Hepatocyte (in vitro differentiated cells): ENCODE data around the gene IL4R. TPM values are rescaled to one million over a fixed set of nuclear protein-coding genes. Genes with fewer than 3 reads are reported as not detected.

ENCODE experiments used
- DNase-seq: peaks from one replicate; pipeline ENCODE4 v3.0.0-alpha.2; 2016; ENCODE audit warnings: low spot score
- H2AFZ ChIP-seq: fragments of 200-600 bp; sonication (generic); 2 replicates; pipeline ENCODE4 v1.6.0; 2016; ENCODE audit warnings: antibody characterized with exemption, mild to moderate bottlenecking
- H3K27ac ChIP-seq: fragments of 200-600 bp; sonication (generic); 2 replicates; pipeline ENCODE4 v1.5.1; 2016; ENCODE audit warnings: mild to moderate bottlenecking
- H3K27me3 ChIP-seq: fragments of 200-600 bp; sonication (generic); 2 replicates; pipeline ENCODE4 v1.6.1; 2016
- H3K36me3 ChIP-seq: fragments of 200-600 bp; sonication (generic); replicated peaks from 2 replicates; pipeline ENCODE4 v1.5.1; 2016; ENCODE audit warnings: low read depth; ENCODE audit not compliant: insufficient read depth
- H3K4me1 ChIP-seq: fragments of 200-600 bp; sonication (generic); 2 replicates; pipeline ENCODE4 v1.5.1; 2016; ENCODE audit warnings: mild to moderate bottlenecking, moderate library complexity; ENCODE audit not compliant: insufficient read depth
- H3K4me2 ChIP-seq: fragments of 200-600 bp; sonication (generic); 2 replicates; pipeline ENCODE4 v1.6.0; 2016
- H3K4me3 ChIP-seq: fragments of 200-600 bp; sonication (generic); 2 replicates; pipeline ENCODE4 v1.5.1; 2016; ENCODE audit warnings: mild to moderate bottlenecking
- H3K79me2 ChIP-seq: fragments of 200-600 bp; sonication (generic); 2 replicates; pipeline ENCODE4 v1.6.0; 2017; ENCODE audit warnings: mild to moderate bottlenecking
- H3K9me2 ChIP-seq: fragments of 200-600 bp; sonication (generic); replicated peaks from 2 replicates; pipeline ENCODE4 v1.6.0; 2017; ENCODE audit warnings: mild to moderate bottlenecking; ENCODE audit not compliant: insufficient read depth
- H3K9me3 ChIP-seq: fragments of 200-600 bp; sonication (generic); 2 replicates; pipeline ENCODE4 v1.5.1; 2016; ENCODE audit warnings: low read depth, mild to moderate bottlenecking
- H4K20me1 ChIP-seq: fragments of 200-600 bp; sonication (generic); 2 replicates; pipeline ENCODE4 v1.6.0; 2016; ENCODE audit warnings: mild to moderate bottlenecking; ENCODE audit not compliant: insufficient read depth, poor library complexity, severe bottlenecking
- CTCF ChIP-seq: fragments of 200-600 bp; sonication (generic); IDR thresholded peaks from 2 replicates; pipeline ENCODE4 v1.5.1; 2016; ENCODE audit warnings: antibody characterized with exemption, mild to moderate bottlenecking; ENCODE audit not compliant: poor library complexity
- EZH2 ChIP-seq: fragments of 200-600 bp; sonication (generic); IDR thresholded peaks from 2 replicates; pipeline ENCODE4 v1.6.1; 2016; ENCODE audit warnings: antibody characterized with exemption, mild to moderate bottlenecking, borderline replicate concordance
- EZH2phosphoT487 ChIP-seq: fragments of 200-600 bp; sonication (generic); IDR thresholded peaks from one replicate; pipeline ENCODE4 v1.6.1; 2018; ENCODE audit warnings: antibody characterized with exemption, mild to moderate bottlenecking, low read depth, moderate library complexity; ENCODE audit not compliant: unreplicated experiment, severe bottlenecking
- WGBS: methylation state at CpG from one replicate; pipeline ENCODE4 v1.1.6; 2016; ENCODE audit warnings: low lambda C conversion rate; ENCODE audit errors: missing lambda C conversion rate; 5-methylcytosine and 5-hydroxymethylcytosine counted together
- polyA plus RNA-seq: library from polyadenylated mRNA; unstranded; fragments of >200 nt; fragmentation: Nextera tagmentation; extraction: Ambion mirVana; gene quantifications from 2 replicates; pipeline ENCODE4 v1.2.1, GENCODE V29; 2016
- total RNA-seq: library from RNA; depleted of rRNA; stranded (reverse); fragments of >200 nt; gene quantifications from 2 replicates; pipeline ENCODE4 v1.2.3, GENCODE V29; 2014

Gene IL4R
- total and polyA plus RNA-seq, 2 experiments from 2014 or later, result 22.3 to 23.6 TPM

GRCh38 chr16:27298132-27298531, 15.6 kb upstream of the IL4R start:
- Histone ChIP-seq H2AFZ (no peak overlapping the region), H4K20me1 (no peaks in the 10 kb centered on the region), H3K27me3 (no peaks in the 10 kb centered on the region), H3K36me3 (no peaks in the 10 kb centered on the region), H3K27ac (no peak overlapping the region), H3K4me2 (no peak overlapping the region), H3K4me1 (no peaks in the 10 kb centered on the region), H3K9me2 (no peaks in the 10 kb centered on the region), H3K9me3 (no peaks in the 10 kb centered on the region), H3K79me2 (no peaks in the 10 kb centered on the region), H3K4me3 (no peak overlapping the region)
- no peak for DNase-seq
- 99% methylated on average over 5 of the region's 5 CpGs for WGBS
- no peak for TF ChIP-seq EZH2
- no peak for TF ChIP-seq CTCF
- no peak for TF ChIP-seq EZH2phosphoT487

- no peaks in the 10 kb centered on the region for H3K36me3 ChIP-seq
- no peaks in the 10 kb centered on the region for H3K9me3 ChIP-seq
- no peaks in the 10 kb centered on the region for H3K4me1 ChIP-seq
- H3K27me3 ChIP-seq, result no peaks in the 10 kb centered on the region
- 93% methylated on average over 3 of the region's 3 CpGs for WGBS
- no peaks in the 10 kb centered on the region for H4K20me1 ChIP-seq
- no peak overlapping the region for H3K4me3 ChIP-seq
- TF ChIP-seq EZH2phosphoT487 (no peak), EZH2 (no peak), CTCF (no peak)
- DNase-seq, result no peak
- no peak overlapping the region for H3K27ac ChIP-seq
- H2AFZ ChIP-seq, result no peak overlapping the region
- no peak overlapping the region for H3K4me2 ChIP-seq
- H3K79me2 ChIP-seq, result no peaks in the 10 kb centered on the region
- H3K9me2 ChIP-seq, result no peaks in the 10 kb centered on the region
Measured at GRCh38 chr16:27301236-27301861, 12.4 kb upstream of the IL4R start.

DNA sequence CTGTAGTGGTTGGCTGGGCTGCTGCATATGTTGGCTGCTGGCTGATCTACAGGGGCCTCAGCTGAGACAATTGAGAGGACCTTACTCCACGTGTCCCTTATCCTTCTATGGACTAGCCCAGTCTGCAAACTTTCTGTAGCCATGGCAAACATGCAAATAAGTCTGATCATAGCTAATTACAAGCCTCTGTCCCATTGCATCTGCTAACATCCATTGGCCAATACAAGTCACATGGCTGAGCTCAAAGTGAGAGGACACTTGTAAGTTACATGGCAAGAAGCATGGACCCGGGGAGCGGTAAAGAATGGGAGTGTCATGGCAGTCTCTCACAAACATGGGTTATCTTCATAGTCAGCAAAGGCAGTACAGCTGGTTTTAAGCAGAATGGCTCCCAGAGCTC, 11.6 kb upstream of the IL4R start:
- TF ChIP-seq CTCF (no peak), EZH2phosphoT487 (no peak), EZH2 (no peak)
- Histone ChIP-seq H3K36me3 (no peaks in the 10 kb centered on the region), H3K79me2 (no peaks in the 10 kb centered on the region), H4K20me1 (no peaks in the 10 kb centered on the region), H2AFZ (no peak overlapping the region), H3K4me1 (no peaks in the 10 kb centered on the region), H3K4me3 (no peak overlapping the region), H3K27ac (no peak overlapping the region), H3K9me2 (no peaks in the 10 kb centered on the region), H3K27me3 (no peaks in the 10 kb centered on the region), H3K9me3 (no peaks in the 10 kb centered on the region), H3K4me2 (no peak overlapping the region)
- 90% methylated on average over 3 of the region's 3 CpGs for WGBS
- DNase-seq, result no peak
